Inflammatory macrophage treated with lipopolysaccharide for 1 hour (primary cell): ENCODE results near the gene MYNN.

ENCODE experiments used
- DNase-seq, 2 donors: peaks; one replicate each; pipeline ENCODE4 v3.0.0-alpha.2; 2020 to 2022

MYNN gene

DNA sequence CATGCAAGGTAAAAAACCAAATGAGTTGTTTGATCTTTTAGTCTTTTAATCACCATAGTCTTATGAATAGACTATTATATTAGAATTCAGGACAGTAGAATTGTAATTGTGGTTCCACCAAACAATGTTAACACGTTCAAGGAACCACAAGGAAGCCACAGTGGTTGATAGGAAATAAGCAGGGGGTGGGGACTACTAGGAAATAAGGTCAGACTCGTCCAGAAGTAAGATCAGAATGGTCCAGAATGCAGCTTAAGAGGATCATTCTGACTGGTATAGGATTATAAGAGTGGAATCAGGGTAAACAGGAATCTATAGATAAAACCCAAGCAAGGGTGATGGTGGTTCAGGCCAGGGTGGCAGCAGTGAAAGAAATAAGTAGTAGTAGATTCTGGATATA, 7.5 kb downstream of the MYNN start:
- no peak for DNase-seq

DNA sequence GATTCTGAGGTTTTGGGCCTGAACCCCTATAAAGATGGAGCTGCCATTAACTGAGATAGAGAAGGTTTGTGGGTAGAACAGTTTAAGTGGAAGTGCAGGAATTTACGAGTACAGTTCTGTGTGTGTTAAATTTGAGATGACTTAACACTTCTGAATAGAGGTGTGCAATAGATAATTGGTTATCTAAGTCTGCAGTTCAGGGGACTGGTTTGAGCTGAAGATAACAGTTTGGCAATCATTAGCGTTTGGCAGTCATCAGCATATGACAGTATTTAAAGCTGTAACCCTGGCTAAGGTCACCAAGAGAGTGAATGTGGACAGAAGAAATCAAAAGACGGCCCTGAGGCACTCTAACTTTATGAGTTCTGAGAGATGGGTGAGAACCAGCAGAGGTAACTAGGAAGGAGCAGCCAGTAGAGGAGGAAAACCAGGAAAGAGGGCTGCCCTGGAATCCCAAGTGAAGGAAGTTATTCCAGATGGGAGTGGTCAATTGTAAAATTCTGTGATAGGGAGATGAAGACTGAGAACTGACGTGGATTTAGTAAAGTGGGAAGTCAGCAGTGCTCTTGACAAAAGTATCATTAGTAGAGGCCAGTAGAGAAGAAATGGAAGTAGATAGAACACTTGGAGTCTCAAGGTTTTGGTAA, 8.1 kb downstream of the MYNN start:
- no peak for DNase-seq

DNA sequence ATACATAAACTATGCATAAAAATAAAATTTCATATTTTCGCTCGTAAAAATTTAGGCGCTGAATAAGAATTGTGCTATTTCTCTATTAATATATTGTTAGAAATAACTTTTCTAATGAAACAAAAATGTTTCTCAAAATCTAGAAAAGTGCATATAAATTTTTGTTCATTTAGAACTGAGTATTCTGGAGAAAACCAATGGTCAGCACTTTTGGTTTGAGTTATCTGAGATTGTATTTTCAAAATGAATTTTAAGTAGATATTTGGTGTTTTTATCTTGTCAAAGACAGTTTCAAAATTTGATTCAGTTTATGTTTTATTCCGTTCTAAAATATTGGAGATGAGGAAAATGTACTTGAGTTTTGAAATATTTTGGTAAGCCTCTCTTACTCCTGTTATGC, 13.9 kb downstream of the MYNN start:
- no peak for DNase-seq

- no peak for DNase-seq
Measured at GRCh38 chr3:169787791-169788190, 14.6 kb downstream of the MYNN start.

- no peak for DNase-seq
Measured at GRCh38 chr3:169790219-169790618, 17.0 kb downstream of the MYNN start.

- DNase-seq, result no peak
Measured at GRCh38 chr3:169790687-169791429, 17.7 kb downstream of the MYNN start.

- no peak for DNase-seq
Measured at GRCh38 chr3:169792359-169792758, 19.2 kb downstream of the MYNN start.

DNA sequence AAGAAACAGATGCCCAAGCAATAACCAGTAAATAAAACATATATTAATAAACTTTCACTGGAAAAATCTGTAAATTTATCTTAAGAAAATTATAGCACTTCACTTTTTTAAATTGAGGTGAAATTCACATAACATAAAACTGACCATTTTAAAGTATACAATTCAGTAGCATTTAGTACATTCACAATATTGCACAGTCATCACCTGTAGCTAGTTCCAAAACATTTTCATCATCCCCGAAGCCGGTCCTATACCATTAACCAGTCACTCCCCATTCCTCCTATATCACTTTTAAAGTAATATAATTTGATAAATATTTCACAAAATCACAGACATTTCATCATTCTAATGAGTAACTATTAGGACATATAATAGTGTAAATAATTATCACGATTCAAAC, 31.5 kb downstream of the MYNN start:
- no peak for DNase-seq

DNA sequence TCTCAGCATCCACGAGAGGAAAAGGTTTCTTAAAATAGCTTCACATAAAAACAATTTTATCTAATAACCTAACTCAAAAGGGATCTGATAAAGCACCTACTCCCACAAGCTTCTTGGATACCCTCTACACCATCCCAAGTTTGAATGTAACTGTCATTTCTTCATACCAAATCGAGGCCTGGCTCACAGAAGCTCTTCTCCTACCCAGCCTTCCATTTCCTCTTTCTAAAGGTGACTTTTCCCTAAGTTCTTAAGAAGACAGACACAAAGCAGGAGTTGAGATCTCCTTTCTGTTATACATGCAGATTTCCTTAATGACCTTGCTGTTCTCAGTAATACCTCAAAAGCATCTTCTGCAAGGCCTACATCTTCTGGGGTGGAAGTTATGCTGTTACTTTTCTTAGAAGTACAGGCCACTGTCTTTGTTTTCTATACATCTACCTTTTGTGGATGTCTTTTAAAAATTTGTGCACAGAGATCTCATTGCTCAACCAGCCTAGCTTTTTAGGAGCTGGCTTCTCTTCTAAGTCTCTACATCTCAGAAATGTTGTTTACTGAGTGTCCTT, 36.1 kb downstream of the MYNN start:
- no peak for DNase-seq

DNA sequence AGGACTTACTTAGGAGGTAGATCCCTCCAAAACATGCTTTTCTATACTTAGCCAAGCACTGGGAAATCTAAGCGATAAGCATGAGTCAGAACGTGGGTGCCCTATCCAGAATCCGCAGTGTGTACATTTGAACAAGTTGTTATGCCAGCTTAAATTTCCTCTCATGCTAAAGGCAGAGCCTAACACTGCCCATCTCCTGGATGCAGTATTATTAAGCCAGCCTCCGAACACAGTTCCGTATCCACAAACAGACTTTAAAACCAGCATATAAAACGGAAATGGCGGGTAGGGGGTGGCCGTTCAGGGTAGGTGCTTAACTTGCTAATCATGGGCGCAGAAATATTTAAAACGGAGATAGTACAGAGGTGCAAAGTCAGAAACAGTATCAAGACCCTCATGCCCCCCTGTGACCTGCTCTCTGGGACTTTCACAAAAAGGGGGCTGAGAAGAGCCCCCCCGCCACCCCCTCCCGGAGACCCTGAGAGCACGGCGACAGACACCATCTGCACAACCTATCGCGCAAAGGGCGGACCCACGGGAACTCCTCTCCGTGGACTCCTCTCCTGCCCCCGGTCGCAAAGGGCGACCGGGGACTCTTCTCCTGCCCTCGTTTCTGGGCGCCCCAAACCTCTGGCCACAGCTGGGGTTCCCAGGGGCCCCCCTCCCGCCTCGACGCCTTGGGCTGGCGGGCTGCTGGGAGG, 38.6 kb downstream of the MYNN start:
- DNase-seq, result peak; percentile 6 to 10

DNA sequence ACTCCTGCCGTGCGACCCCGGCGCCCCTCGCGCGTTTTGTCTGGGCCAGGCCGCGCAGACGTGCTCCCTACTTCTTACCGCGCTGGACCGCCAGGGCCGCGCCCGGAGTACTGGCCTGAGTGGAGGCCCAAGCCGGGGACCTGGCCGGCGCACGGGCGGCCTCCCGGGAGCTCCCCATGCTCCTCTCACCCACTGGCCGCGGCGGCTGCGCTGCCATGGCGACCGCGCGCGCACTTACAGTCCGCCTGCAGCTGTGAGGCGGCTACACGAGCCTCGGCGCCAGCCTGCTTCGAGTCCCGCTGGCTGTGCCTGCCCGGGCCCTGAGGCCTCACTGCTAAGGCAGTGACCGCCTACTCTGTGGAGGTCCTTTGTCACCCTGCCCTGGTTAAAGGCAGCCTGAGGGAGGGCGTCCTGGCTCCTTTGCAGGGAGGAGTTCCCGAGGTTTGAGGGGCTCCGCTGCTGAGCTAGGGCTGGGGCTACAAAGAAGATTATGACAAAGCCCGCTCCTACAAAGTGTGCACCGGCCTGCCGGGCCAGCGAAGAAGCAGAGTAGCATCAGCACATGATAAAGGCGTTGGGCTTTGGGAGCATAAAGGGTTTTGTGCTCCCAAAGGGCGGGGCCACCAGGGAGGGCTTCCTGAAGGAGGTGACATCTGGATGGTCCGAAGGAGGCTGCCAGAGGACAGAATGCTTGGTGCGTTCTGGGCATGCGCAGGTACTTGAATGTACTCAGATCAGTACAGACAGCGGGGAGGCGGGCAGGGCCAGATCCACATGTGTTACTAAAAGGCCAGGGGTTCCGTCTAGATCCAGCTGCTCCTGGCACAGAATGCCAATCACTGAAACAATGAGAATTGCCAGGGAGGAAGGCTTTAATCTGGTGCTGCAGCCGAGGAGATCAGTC, 39.4 kb downstream of the MYNN start, which contains the start of the genes LRRC34 and LRRIQ4:
Gene LRRC34 (minus strand): TSS at position 573 of the 904 bp plus-strand sequence. CDS start 356 bp downstream, at position 217.
Gene LRRIQ4 (plus strand): TSS at position 539 of the 904 bp plus-strand sequence. CDS start 9,052 bp downstream, outside the sequence.
- peak; percentile 51 to 61 for DNase-seq

GRCh38 chr3:169813278-169813677, 40.1 kb downstream of the MYNN start:
- DNase-seq, result no peak

DNA sequence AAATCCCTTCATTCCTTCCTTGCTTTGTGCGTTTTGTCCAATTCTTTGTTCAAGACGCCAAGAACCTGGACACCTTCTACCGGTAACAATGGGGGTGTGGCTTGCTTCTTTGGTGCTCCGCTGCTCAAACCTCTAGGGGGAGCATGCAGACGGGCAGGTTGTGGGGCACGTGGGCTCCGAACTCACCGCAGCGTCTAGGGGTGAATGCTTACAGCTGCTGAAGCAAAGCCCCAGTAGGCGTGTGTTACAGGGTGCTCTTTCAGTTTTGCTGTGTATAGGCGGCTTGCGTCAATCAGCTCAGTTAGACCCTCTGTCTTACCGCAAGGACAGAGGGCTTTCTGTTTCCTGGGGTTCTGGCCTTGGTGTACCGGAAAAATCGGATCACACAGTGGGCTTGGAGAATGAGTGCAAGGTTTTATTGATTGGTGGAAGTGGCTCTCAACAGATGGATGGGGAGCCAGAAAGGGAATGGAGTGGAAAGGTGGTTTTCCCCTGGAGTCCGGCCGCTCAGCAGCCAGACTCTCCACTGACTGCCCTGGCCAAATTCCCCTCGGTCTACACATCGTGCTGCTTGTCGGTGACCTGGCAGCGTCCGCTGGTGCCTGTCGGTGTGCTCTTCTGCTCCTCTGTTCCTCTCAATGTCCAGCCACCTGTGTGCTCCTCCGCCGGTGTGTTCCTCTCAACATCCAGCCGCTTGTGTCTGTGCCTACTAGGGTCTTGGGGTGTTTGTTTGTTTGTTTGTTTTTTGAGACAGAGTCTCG, 40.7 kb downstream of the MYNN start:
- DNase-seq, result peak; percentile 30

DNA sequence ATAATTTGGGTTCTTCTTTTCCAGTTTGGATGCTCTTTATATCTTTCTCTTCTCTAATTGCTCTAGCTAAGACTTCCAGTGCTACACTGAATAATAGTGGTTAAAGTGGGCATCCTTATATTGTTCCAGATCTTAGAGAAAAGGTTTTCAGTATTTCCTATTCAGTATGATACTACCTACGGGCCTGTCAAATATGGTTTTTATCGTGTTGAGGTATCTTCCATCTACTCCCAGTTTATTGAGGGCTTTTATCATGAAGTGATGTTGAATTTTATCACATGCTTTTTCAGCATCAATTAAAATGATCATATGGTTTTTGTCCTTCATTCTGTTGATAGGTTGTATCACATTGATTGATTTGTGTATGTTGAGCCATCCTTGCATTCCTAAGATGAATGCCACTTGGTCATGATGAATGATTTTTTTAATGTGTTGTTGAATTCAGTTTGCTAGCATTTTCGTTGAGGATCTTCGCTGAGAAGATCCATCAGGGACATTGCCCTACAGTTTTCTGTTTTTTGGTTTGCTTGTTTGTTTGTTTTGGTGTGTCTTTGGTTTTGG, 42.5 kb downstream of the MYNN start:
- DNase-seq, result no peak

DNA sequence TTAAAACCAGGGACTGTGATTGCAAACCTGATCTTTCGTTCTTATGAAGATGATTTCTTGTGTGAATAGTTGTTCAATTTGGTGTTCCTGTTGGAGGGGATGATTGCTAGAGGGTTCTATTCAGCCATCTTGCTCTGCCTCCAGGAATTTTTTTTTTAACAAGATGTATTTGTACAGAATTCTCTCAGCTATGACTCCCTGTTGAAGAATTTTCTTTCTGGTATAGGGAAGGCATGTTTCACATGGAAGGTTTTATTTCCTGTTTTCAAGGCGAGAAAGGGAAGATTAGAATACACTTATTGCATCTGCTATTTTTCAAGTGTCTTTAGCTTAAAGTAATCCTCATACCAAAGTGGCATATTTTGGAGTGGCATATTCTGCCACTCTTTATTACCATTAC, 45.1 kb downstream of the MYNN start:
- peak in 1 of 2 donors; percentile 9 for DNase-seq

DNA sequence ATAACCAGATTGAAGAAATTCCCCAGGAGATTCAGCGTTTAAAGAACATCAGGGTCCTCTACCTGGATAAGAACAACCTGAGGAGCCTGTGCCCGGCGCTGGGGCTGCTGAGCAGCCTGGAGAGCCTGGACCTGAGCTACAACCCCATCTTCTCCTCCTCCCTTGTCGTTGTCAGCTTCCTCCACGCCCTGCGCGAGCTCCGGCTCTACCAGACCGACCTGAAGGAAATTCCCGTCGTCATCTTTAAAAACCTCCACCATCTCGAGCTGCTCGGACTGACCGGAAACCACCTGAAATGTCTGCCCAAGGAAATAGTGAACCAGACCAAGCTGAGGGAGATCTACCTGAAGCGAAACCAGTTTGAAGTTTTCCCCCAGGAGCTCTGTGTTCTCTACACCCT, 48.9 kb downstream of the MYNN start:
- no peak for DNase-seq

DNA sequence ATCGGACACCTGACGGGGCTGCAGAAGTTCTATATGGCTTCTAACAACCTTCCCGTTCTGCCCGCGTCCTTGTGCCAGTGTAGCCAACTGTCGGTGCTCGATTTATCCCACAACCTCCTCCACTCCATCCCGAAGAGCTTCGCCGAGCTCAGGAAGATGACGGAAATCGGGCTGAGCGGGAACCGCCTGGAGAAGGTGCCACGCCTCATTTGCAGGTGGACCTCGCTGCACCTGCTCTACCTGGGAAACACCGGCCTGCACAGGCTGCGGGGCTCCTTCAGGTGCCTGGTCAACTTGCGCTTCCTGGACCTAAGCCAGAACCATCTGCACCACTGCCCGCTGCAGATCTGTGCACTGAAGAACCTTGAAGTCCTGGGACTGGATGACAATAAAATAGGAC, 49.3 kb downstream of the MYNN start:
- DNase-seq, result no peak

- no peak for DNase-seq
Measured at GRCh38 chr3:169822983-169823382, 49.8 kb downstream of the MYNN start.

- no peak for DNase-seq
Measured at GRCh38 chr3:169825316-169825715, 52.1 kb downstream of the MYNN start.

GRCh38 chr3:169827712-169828111, 54.5 kb downstream of the MYNN start:
- DNase-seq, result peak; percentile 43 to 55

- no peak for DNase-seq
Measured at GRCh38 chr3:169835533-169835932, 62.3 kb downstream of the MYNN start.
